Jurkat, Clone E6-1 (cell line): ENCODE measurements around the gene DRAXIN.
A peak's percentile ranks its signal among the peaks of the same experiment; 100 is the strongest.

ENCODE experiments used
- DNase-seq: peaks from one replicate; pipeline ENCODE4 v3.0.0-alpha.2; 2011; ENCODE audit warnings: low read depth, low spot score
- H3K4me3 ChIP-seq: 2 replicates; pipeline ENCODE4 v1.5.1; 2011; ENCODE audit warnings: mild to moderate bottlenecking, low read length, control low read depth, moderate library complexity

DRAXIN gene

DNA sequence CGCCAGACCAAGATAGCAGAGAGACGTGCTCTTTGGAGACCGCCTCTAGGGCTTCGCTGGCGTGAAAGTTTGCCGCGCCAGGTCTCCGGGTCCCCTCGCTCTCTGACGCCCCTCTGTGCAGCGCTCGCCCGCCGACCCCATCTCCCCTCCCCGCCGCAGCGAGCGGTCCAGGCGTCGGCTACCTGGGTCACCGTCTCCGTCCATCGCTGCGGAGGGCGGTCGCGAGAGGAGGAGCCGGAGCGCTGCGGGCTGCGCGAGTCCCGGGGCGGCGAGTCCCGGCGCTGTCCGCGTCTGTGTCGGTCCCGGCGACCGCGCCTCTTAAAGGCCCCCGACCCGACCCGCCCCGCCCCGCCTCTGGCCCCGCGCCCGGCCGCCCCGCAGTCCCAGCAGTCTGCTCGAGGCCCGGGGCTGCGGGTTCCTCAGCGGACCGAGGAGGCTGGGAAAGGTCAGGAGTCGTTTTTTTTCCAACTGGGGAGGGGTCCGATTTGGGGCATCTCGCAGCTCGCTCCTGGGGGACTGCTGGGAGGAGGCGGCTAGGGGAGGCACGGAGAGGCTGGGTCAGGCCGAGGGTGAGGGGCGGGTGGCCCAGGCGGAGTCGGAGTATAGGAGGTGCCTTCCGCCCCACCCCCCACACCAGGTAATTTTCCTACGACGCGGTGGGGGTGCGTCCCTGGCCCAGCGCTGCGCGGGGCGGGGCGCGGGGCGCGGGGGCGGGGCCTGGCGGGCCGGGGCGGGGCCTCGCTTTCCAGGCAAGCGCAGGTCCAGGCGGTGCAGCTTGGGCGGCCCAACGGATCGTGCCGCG, 37.2 kb upstream of the DRAXIN start, which contains the start of the genes FBXO2 and FBXO44:
FBXO2 (minus strand) TSS at position 293 of the 802 bp plus-strand sequence; CDS start at position 204, 89 bp downstream.
FBXO44 (plus strand) TSS at position 741 of the 802 bp plus-strand sequence. CDS start 959 bp downstream, outside the sequence.
- peak within 1 kb of the TSS; percentile 53 for H3K4me3 ChIP-seq
- no peak for DNase-seq

- no peak for DNase-seq
- peak overlapping the region; percentile 53 for H3K4me3 ChIP-seq
Observed at GRCh38 chr1:11654939-11655808, 36.3 kb upstream of the DRAXIN start.

GRCh38 chr1:11657654-11658053, 33.9 kb upstream of the DRAXIN start:
- no peak for DNase-seq
- no peak overlapping the region for H3K4me3 ChIP-seq

GRCh38 chr1:11658542-11658941, 33.0 kb upstream of the DRAXIN start:
- DNase-seq = no peak
- H3K4me3 ChIP-seq = no peak overlapping the region

- DNase-seq = no peak
- H3K4me3 ChIP-seq = no peak overlapping the region
Observed at GRCh38 chr1:11659748-11660147, 31.8 kb upstream of the DRAXIN start.

GRCh38 chr1:11661103-11661502, 30.4 kb upstream of the DRAXIN start:
- no peak overlapping the region for H3K4me3 ChIP-seq
- no peak for DNase-seq

DNA sequence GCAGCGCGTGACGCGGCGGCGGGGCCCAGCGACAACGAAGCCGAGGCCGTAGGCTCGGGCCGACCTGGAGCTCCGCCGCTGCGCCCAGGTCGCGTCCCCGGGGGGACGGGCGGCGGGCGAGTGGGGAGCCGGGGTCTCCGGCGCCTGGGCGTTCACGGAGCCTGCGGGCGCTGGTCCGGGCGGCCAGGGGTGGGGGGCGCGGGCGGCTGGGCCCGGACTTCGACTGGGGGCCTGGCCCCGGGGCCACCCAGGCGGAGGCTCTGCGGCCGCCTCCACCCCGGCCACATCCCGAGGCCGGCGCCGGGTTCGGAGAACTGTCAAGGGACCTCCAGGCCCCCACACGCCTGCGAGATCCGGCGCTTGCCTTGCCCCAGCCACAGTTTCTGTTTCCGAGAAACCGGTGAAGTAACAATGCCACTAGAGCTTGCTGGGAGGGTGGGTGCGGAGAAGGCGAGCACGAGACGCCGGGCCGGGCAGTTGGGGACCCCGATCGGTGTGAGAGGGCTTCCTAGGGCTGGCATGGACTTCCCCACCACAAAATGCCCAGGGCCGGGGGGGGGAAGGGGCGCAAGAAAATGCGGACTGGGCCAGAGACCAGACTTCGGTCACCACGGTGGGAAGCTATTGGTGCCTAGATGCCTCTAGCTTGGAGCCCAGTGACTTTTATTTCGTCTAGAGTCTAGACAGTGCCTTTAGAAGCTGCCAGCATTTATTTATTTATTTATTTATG, 27.0 kb upstream of the DRAXIN start:
- peak overlapping the region; percentile 27 for H3K4me3 ChIP-seq
- DNase-seq = no peak

GRCh38 chr1:11668516-11668915, 23.0 kb upstream of the DRAXIN start:
- no peak overlapping the region for H3K4me3 ChIP-seq
- no peak for DNase-seq

DNA sequence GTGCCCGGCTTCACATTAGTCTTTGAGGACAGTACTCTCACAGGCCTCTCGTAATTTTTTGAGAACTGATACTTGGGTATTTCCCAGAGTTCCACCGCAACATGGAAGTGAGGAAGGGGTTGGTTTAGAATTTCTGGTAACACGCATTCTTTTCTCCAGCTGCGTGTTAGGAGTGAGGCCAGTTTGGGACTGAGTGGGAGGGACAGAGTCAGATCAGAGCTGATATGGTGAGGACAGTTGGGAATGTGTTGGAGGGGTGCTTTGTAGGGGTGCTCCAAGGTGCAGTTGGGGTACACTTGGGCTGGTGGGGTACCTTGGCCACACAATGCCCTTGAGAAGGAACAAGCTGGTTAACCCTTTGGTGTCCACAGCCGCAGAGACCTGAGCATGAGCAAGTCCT, 20.8 kb upstream of the DRAXIN start:
- no peak for DNase-seq
- H3K4me3 ChIP-seq = no peak overlapping the region

GRCh38 chr1:11671205-11671543, 20.3 kb upstream of the DRAXIN start:
- no peak overlapping the region for H3K4me3 ChIP-seq
- DNase-seq = no peak

DNA sequence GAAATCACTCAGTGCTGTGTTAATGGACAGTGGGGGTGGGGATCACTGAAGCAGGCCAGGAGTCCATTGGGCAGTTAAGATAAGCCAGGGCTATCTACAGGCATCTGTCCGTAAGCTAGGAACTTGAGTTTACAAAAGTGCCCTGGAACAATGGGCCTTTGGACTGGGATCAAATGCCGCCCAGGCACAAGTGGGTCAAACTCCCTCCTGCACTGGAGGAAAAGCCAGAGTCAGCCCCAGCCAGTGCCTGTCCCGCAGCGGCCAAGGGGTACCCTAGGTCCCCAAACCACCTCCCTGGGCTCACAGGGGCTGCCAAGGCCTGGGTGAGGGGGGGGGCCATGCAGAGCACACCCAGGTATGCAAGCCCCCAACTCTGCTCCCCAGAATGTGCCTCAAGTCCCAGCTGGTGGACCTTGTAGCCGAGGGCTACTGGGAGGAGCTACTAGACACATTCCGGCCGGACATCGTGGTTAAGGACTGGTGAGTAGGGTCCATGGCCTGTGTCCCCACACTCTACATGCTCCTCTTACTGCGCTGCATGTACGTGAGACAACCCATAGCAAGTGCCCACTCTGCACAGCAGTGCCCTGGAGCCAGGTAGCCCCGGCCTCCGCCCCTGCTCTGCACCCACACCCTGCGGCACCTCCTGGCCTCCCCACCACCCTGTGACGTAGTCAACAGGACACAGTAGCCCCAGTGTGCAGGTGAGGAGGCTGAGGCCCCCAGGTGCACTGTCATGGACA, 19.8 kb upstream of the DRAXIN start:
- DNase-seq = no peak

DNA sequence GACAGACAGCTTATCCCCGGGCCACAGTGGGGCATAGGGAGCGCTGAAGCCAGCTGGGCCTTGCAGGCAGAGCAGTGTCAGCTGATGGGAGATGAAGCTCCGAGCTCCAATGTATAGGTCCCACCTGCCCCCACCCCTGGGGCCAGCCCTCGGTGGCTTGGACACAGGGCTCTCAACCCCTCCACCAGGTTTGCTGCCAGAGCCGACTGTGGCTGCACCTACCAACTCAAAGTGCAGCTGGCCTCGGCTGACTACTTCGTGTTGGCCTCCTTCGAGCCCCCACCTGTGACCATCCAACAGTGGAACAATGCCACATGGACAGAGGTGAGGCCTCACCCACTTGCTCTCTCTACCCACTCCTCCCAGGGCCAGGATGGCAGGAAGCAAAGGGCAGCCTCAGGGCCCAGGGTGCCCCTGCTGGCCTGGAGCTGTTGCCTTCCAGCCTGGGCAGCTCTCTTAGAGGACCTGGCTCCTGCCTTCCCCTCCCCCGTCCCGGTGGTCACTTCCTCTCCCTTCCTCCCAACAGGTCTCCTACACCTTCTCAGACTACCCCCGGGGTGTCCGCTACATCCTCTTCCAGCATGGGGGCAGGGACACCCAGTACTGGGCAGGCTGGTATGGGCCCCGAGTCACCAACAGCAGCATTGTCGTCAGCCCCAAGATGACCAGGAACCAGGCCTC, 18.3 kb upstream of the DRAXIN start:
- H3K4me3 ChIP-seq = no peak overlapping the region
- DNase-seq = no peak

More for the DNA sequence above, 19.8 kb upstream of the DRAXIN start:
- H3K4me3 ChIP-seq = no peak overlapping the region

DNA sequence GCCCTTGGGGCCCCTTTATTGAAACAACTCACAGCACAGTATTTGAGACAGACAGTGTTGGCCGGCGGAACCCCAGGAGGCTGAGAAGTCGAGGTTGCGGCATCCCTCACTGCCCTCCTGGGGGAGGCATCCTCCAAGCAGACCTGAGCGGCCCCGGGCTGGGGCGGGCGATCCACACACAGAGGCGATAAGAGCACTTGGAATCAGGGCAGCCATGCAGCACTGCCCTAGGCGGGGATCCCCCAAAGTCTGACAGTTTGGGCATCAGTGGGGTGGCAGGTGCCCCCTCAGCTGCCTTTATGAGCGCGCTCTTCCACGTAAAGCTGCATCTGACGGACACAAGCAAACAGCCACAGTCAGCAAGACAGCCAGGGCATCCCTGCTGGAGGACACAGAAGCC, 17.0 kb upstream of the DRAXIN start:
- DNase-seq = no peak
- H3K4me3 ChIP-seq = no peak overlapping the region

DNA sequence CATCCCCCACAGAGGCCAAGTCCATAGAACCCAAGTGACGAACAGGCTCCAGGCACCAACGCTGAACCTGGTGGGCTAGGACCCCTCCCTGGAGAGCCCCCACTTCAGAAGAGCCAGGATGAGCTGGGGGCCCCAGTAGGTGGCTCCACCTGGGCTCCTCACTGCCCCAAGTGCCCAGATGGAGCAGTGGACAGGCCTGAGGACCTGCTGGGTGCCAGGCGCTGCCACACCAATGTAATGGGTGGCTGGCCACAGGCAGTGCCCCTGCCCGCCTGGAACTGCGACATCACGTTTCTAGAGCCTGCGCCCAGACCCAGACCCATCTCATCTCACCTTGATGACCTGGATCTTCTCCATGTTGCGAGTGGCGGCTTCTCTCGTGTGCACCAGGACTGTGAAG, 16.2 kb upstream of the DRAXIN start:
- no peak overlapping the region for H3K4me3 ChIP-seq
- DNase-seq = no peak

DNA sequence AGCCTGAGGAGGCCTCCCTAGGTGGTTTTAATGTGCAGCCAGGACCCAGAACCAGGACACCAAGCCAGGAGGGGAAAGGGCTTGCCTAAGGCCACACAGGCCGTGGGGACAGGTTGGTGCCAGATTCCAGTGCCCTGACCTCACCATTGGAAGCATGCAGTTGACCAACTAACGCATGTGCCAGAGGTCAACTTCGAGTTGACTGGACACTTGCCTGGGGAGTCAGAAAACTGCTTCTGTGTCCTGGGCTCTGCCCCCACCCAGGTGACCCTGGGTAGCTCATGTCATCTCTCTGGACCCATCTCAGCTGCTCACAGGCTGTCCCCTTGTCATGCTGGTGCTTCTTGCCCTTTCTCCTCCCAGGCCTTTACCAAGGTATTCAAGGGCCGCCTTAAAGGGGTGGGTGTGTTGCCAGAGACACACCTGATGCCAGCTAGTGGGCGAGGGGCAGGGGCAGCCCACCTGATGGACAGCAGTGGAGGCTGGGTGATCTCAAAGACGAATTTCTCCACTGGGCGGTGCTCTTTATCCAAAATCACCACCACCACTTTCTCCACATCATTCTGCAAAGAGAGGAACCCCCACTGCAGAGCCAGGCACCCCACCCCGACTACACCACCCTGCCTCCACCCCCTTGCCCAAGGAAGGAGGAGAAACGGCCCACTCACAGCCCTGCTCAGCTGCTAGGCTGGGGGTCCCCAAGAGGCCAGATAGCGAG, 15.0 kb upstream of the DRAXIN start:
- DNase-seq = no peak
- no peak overlapping the region for H3K4me3 ChIP-seq

- H3K4me3 ChIP-seq = no peak overlapping the region
- DNase-seq = no peak
Observed at GRCh38 chr1:11678442-11678841, 13.1 kb upstream of the DRAXIN start.

GRCh38 chr1:11680270-11681070, 11.0 kb upstream of the DRAXIN start:
- no peak for DNase-seq
- peak overlapping the region; percentile 95 for H3K4me3 ChIP-seq
